ENCODE results near the gene GREM1.

The GREM1 gene

DNA sequence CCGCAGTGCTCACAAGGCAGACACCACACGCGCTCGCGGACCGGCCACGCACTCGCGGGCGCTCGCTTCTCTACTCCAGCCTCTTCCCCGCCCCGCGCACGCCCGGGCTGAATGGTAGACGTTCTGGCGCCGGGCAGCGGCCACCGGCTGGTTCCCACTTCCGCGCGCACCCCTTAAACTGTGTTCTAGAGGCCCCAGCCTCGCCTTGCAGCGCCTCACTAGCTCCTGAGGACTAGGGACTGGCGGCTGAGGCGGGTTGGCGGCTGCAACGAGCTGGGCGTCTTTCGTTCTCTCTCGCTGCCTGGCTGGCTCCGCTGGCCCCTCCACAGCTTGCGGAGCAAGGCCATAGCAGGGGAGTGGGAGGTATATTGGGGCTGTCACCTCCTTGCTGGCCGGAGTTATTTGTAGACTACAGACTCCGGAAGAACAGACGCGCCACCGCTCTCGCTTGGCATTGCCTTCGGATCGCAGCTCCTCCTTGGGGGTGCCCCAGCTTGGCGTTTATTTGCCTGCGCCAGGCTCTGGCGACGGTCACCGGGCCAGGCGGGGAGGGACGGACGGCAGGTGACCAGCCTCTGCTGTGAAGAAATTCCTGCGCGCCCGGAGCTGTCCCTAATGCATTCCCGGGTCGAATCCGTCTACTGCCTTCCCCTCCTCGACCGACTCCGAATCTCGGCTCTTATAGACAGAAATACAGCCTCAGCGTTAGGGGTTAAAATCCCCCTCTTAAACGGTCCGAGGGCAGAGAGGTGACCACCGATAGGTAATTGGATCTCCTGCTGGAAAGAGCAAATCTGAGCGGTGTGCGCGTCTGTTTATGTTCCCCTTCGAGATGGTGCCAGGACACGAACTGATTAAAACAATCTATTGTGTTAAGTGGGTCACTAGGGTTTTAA is 1.3 kb downstream of the GREM1 start:
- H3K9ac ChIP-seq (ENCODE audit: low read depth, low read length) = no peak overlapping the region
- H3K4me3 ChIP-seq (ENCODE audit: low read depth in 1 of 2, low read length in 2 of 2) = no peak overlapping the region
- DNase-seq (no peak), ATAC-seq (ENCODE audit: insufficient read depth, low read depth) (no peak)
- no peak overlapping the region for H3K27ac ChIP-seq (ENCODE audit: low read length)
- H2AFZ ChIP-seq (ENCODE audit: low read depth, low read length) = no peak overlapping the region
- H3K9me3 ChIP-seq (ENCODE audit: insufficient read depth, low read length, severe bottlenecking) = no peaks in the 10 kb centered on the region
- no peaks in the 10 kb centered on the region for H3K27me3 ChIP-seq (ENCODE audit: insufficient read depth, low read length, poor library complexity)
- no peak overlapping the region for H3K4me2 ChIP-seq (ENCODE audit: insufficient read depth, low read length)
- no peaks in the 10 kb centered on the region for H3K79me2 ChIP-seq (ENCODE audit: insufficient read depth, low read length)
- no peaks in the 10 kb centered on the region for H3K36me3 ChIP-seq (ENCODE audit: insufficient read depth, low read length)
- no peaks in the 10 kb centered on the region for H3K4me1 ChIP-seq (ENCODE audit: insufficient read depth, low read length)
- TF ChIP-seq EZH2 (IDR thresholded peaks at IDR 0.05; ENCODE audit: borderline replicate concordance, low read depth, low read length, severe bottlenecking) = no peak
- TF ChIP-seq, protein P1, sequence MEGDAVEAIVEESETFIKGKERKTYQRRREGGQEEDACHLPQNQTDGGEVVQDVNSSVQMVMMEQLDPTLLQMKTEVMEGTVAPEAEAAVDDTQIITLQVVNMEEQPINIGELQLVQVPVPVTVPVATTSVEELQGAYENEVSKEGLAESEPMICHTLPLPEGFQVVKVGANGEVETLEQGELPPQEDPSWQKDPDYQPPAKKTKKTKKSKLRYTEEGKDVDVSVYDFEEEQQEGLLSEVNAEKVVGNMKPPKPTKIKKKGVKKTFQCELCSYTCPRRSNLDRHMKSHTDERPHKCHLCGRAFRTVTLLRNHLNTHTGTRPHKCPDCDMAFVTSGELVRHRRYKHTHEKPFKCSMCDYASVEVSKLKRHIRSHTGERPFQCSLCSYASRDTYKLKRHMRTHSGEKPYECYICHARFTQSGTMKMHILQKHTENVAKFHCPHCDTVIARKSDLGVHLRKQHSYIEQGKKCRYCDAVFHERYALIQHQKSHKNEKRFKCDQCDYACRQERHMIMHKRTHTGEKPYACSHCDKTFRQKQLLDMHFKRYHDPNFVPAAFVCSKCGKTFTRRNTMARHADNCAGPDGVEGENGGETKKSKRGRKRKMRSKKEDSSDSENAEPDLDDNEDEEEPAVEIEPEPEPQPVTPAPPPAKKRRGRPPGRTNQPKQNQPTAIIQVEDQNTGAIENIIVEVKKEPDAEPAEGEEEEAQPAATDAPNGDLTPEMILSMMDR (IDR thresholded peaks at IDR 0.05; ENCODE audit: borderline replicate concordance, extremely low read depth, low read length, poor library complexity, severe bottlenecking) = no peak
- no peaks in the 10 kb centered on the region for H4K20me1 ChIP-seq (ENCODE audit: insufficient read depth, low read length)

DNA sequence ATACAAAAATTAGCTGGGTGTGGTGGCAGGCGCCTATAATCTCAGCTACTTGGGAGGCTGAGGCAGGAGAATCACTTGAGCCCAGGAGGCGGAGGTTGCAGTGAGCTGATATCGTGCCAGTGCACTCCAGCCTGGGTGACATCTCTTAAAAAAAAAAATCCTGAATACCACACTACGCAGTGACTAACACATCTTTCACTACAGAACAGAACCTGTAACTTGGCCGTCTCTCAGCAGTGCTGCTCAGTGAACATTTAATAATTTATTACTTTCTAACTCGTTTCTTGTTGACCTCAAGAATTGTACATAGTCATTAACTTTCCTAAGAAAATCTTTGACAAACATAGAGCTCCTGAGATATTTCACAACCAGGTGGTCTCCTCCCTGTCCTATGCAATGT is 3.8 kb downstream of the GREM1 start:
- DNase-seq (no peak), ATAC-seq (ENCODE audit: insufficient read depth, low read depth) (no peak)
- H3K27ac ChIP-seq (ENCODE audit: low read length) = no peak overlapping the region

DNA sequence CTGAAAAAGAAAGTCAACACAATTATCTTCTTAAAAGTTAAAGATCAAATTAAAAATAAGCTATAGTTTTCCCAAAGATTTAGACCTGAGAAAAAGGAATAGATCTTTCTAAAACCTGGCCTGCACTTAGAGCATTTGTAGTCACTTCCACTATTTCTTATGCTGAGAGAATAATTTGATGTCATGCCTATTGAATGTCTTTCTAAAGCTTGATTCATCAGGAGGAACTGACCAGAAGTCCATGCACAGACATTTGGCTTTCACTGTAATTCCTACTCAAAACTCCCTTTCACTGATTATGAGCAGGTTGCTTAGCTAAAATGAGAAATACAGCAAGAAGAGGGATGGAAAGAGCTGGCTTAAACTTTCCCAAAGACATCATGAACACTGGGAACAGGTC is 4.3 kb downstream of the GREM1 start:
- no peaks in the 10 kb centered on the region for H3K36me3 ChIP-seq (ENCODE audit: insufficient read depth, low read length)
- no peak overlapping the region for H3K27ac ChIP-seq (ENCODE audit: low read length)
- no peaks in the 10 kb centered on the region for H3K9me3 ChIP-seq (ENCODE audit: insufficient read depth, low read length, severe bottlenecking)
- no peaks in the 10 kb centered on the region for H3K4me1 ChIP-seq (ENCODE audit: insufficient read depth, low read length)
- no peaks in the 10 kb centered on the region for H4K20me1 ChIP-seq (ENCODE audit: insufficient read depth, low read length)
- H3K27me3 ChIP-seq (ENCODE audit: insufficient read depth, low read length, poor library complexity) = no peaks in the 10 kb centered on the region
- no peak overlapping the region for H2AFZ ChIP-seq (ENCODE audit: low read depth, low read length)
- no peaks in the 10 kb centered on the region for H3K79me2 ChIP-seq (ENCODE audit: insufficient read depth, low read length)
- no peak overlapping the region for H3K4me2 ChIP-seq (ENCODE audit: insufficient read depth, low read length)
- no peak overlapping the region for H3K4me3 ChIP-seq (ENCODE audit: low read depth in 1 of 2, low read length in 2 of 2)
- DNase-seq = no peak
- TF ChIP-seq, protein P1 (IDR thresholded peaks at IDR 0.05; ENCODE audit: borderline replicate concordance, extremely low read depth, low read length, poor library complexity, severe bottlenecking) = no peak
- TF ChIP-seq EZH2 (IDR thresholded peaks at IDR 0.05; ENCODE audit: borderline replicate concordance, low read depth, low read length, severe bottlenecking) = no peak
- no peak for ATAC-seq (ENCODE audit: insufficient read depth, low read depth)
- no peak overlapping the region for H3K9ac ChIP-seq (ENCODE audit: low read depth, low read length)

More for the DNA sequence above, 3.8 kb downstream of the GREM1 start:
- Histone ChIP-seq H3K4me3 (ENCODE audit: low read depth in 1 of 2, low read length in 2 of 2) (no peak overlapping the region), H3K4me2 (ENCODE audit: insufficient read depth, low read length) (no peak overlapping the region), H4K20me1 (ENCODE audit: insufficient read depth, low read length) (no peaks in the 10 kb centered on the region), H3K4me1 (ENCODE audit: insufficient read depth, low read length) (no peaks in the 10 kb centered on the region), H3K9me3 (ENCODE audit: insufficient read depth, low read length, severe bottlenecking) (no peaks in the 10 kb centered on the region), H2AFZ (ENCODE audit: low read depth, low read length) (no peak overlapping the region), H3K79me2 (ENCODE audit: insufficient read depth, low read length) (no peaks in the 10 kb centered on the region), H3K9ac (ENCODE audit: low read depth, low read length) (no peak overlapping the region), H3K36me3 (ENCODE audit: insufficient read depth, low read length) (no peaks in the 10 kb centered on the region), H3K27me3 (ENCODE audit: insufficient read depth, low read length, poor library complexity) (no peaks in the 10 kb centered on the region)
- no peak for TF ChIP-seq EZH2 (IDR thresholded peaks at IDR 0.05; ENCODE audit: borderline replicate concordance, low read depth, low read length, severe bottlenecking)
- TF ChIP-seq, protein P1 (IDR thresholded peaks at IDR 0.05; ENCODE audit: borderline replicate concordance, extremely low read depth, low read length, poor library complexity, severe bottlenecking) = no peak
